GM21381 (cell line): ENCODE data around the gene EIF4A3.
A peak's percentile ranks its signal among the peaks of the same experiment; 100 is the strongest.
"Not testable (repeated sequence)": the region's sequence is repeated elsewhere in the genome, so short reads cannot be mapped to it uniquely, and the experiment has no call there.

Experiments used
- ATAC-seq: cut with Tn5 transposase; IDR thresholded peaks from one replicate; pipeline ENCODE4 v1.9.1; 2021; ENCODE audit warnings: mild to moderate bottlenecking, moderate library complexity; ENCODE audit not compliant: unreplicated experiment

EIF4A3 gene

GRCh38 chr17:80101011-80101945, 45.6 kb downstream of the EIF4A3 start, which contains the start of gene GAA:
TSS of gene GAA (plus strand) at chr17:80101581. CDS start at chr17:80104587, 3,006 bp downstream.
- peak; percentile 71 for ATAC-seq

GRCh38 chr17:80100035-80100323, 46.9 kb downstream of the EIF4A3 start:
- ATAC-seq: no peak

GRCh38 chr17:80099291-80100034, 47.5 kb downstream of the EIF4A3 start:
- no peak for ATAC-seq

GRCh38 chr17:80097844-80098691, 48.9 kb downstream of the EIF4A3 start:
- ATAC-seq: no peak

DNA sequence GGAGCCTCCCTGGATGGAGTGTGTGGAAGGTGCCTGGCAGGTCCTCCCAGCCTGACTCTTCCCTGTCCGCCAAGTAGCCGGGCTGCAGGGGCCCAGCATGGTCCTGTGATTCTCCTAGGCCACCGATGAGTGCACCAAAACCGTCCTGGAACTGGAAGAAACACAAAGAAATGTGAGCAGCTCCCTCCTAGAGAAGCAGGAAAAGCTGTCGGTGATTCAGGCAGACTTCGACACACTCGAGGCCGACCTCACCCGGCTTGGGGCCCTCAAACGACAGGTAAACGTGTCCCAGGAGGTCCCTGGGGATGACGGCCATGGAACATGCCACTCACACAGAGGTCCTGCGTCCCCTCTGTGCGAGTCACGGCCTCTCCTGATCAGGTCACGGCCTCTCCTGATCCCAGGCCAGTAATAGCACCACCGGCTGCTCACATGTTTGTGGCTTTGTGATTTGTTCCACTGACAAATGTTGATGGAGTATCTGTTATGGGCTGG, 49.8 kb downstream of the EIF4A3 start:
- ATAC-seq: no peak

GRCh38 chr17:80096561-80097021, 50.3 kb downstream of the EIF4A3 start:
- ATAC-seq: no peak

DNA sequence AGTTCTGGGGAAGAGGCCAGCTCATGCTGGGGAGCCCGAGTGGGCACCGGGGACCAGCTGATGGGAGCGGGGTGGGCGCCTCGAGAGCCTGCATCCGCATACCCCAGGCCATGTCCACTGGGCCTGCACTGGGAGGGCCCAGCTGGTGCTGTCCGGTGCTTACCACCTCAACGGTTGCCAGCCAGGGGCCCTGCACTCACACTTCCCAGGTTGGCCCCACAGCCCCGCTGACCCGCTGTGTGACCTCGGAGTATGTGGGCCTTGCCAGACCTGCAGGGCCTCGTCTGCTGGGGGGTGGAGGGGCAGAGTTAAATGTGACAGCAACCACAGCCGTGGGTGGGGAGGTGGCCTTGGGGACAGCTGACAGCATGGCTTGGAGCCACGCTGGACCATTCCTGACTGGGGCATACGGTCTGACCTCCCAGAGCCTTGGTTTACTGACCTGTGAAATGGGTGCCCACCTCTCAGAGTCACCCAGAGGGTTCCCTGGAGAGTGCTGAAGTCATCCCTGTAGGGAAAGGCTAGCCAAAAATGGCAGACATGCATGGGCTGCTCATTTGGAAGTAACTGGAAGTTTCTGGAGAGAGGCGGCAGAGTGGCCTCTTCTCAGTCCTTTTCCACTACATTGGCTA, 51.0 kb downstream of the EIF4A3 start:
- no peak for ATAC-seq

DNA sequence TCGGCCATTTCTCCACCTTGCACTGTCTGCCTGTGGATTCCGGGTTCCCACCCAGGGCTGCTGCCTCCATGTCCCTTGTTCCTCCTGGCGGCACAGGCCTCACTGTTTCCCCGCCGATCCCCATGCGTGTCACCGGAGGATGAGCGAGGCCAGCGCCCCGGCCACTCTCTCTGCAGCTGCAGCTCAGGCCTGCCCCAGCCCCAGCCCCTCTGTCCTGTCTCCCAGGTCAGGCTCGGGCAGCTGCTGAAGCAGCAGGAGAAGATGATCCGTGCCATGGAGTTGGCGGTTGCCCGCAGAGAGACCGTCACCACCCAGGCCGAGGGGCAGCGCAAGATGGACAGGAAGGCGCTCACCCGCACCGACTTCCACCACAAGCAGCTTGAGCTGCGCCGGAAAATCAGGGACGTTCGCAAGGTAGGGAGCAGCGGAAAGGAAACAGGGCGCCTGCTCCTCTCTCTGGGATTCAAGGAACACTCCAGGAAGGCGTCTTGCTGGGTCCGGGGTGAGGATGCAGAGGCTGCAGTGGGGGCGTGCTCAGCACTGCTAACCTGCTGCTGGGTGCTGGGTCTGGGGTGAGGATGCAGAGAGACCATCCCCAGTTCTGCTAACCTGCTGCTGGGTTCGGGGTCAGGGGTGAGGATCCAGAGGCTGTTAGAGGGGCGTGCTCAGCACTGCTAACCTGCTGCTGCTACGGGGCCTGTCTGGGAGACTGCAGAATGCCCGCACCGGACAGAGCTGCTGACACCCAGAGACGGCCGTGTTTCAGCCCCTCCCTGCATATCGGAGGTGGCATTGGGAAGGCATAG, 51.7 kb downstream of the EIF4A3 start:
- ATAC-seq: no peak

DNA sequence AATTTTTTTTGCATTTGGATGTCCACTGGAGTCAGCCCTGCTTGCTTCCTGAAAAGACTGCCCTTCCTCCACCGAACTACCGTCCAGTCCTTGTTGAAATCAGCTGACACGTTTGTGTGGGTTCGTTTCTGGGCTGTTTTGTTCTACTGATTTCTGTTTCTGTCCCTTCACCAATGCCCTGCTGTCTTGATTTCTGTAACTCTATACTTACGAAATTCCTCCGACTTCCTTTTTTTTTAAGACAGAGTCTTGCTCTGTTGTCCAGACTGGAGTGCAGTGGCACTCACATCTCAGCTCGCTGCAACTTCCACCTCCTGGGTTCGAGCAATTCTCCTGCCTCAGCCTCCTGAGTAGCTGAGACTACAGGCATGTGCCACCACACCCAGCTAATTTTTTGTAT, 54.0 kb downstream of the EIF4A3 start:
- ATAC-seq: no peak

DNA sequence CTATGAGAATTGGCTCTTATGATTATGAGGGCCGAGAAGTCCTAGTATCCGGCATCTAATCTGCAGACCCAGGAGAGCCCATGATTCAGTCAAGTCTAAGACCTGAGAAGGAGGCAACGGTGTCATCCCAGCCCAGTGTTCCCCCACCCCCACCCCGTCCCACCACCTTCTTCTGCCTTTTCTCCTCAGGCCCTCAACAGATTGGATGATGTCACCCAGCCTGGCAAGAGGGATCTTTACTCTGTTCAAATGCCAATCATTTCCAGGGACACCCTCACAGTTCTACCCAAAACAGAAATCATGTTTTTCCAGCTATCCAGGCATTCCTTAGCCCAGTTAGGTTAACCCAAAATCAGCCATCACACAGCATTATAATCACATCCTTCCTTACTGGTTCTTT, 55.6 kb downstream of the EIF4A3 start:
- ATAC-seq: no peak

- not testable (repeated sequence) for ATAC-seq
Measured at GRCh38 chr17:80090164-80090563, 56.8 kb downstream of the EIF4A3 start.

DNA sequence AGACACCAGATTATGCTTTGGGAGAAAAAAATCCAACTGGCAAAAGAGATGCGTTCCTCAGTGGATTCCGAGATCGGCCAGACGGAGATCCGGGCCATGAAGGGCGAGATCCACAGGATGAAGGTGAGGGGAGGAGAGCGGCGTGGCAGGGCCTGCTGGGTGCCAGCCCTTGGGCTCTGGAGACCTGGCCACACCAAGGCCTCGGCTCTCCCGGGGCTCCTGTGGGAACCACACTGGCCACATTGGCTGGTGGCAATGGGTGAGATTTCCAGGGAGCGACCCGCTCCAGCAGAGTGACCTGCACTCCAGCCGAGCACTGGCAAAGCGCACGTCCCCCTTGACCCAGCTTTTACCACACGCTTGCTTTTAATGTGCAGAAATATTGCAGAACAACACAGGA, 57.2 kb downstream of the EIF4A3 start:
- no peak for ATAC-seq

- no peak for ATAC-seq
Measured at GRCh38 chr17:80087346-80088265, 59.3 kb downstream of the EIF4A3 start.

- ATAC-seq: no peak
Measured at GRCh38 chr17:80086616-80087015, 60.3 kb downstream of the EIF4A3 start.

DNA sequence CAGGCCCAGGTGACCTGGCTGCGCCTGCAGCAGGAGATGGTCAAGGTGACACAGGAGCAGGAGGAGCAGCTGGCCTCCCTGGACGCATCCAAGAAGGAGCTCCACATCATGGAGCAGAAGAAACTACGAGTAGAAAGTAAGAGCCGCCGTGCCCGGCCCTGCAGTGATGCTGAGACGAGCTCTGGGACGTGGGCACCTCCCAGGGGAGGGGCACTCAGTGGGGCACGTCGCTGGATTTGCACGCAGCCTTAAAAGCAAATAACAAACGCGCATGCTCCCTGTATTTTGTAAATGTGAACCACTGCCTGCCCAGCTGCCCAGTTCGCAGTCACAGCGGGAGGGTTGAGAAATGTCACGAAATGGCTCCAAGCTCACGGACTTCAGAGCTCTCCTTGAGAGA, 60.8 kb downstream of the EIF4A3 start:
- ATAC-seq: no peak

DNA sequence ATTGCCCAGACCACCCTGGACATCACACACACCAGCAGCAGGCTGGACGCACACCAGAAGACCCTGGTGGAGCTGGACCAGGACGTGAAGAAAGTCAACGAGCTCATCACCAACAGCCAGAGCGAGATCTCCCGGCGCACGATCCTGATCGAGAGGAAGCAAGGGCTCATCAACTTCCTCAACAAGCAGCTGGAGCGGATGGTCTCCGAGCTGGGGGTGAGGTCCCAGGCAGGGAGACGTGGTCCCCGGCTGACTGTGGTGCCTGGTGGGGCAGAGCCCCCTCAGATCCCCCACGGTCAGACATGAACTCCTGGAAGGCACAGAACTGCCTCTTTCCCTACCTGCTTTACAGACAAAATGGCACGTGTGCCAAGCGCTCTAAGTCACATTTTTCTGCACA, 62.2 kb downstream of the EIF4A3 start:
- ATAC-seq: no peak
